Stimulated activated CD8-positive, alpha-beta memory T cell treated with anti-CD3 and anti-CD28 coated beads, Interleukin-15, amount 100 ng/mL, for 1 hour (primary cell): Measurements from ENCODE around the gene ITGAE.

Experiments used
- DNase-seq: peaks from one replicate; pipeline ENCODE4 v3.0.0-alpha.2; 2020; ENCODE audit warnings: low read depth

The ITGAE gene

DNA sequence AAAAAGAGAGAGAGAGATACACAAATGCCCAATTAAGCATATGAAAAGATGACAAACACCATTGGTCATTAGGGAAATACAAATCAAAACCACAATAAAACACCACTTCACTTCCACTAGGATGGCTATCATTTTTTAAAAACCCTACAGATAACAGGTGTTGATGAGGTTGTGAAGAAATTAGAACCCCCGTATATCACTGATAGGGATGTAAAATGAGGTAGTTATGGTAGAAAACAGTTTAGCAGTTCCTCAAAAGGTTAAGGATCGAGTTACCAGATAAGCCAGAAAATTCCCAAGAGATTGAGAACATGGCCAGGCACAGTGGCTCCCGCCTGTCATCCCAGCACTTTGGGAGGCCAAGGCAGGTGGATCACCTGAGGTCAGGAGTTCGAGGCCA, 107.8 kb downstream of the ITGAE start:
- no peak for DNase-seq

DNA sequence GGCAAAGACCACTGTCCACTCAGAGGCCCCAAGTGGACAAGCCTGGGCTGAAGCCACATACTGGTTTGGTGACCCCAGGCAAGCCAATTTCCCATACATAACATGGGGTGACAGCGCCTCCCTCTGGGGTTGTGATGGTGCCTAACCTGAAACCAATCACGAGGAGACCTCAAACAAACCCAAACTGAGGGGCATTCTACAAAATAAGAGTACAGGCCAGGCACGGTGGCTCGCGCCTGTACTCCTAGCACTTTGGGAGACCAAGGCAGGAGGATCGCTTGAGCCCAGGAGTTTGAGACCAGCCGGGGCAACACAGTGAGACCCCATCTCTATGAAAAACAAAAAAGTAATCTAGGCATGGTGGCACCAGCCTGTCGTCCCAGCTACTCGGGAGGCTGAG, 108.6 kb downstream of the ITGAE start:
- DNase-seq: no peak

DNA sequence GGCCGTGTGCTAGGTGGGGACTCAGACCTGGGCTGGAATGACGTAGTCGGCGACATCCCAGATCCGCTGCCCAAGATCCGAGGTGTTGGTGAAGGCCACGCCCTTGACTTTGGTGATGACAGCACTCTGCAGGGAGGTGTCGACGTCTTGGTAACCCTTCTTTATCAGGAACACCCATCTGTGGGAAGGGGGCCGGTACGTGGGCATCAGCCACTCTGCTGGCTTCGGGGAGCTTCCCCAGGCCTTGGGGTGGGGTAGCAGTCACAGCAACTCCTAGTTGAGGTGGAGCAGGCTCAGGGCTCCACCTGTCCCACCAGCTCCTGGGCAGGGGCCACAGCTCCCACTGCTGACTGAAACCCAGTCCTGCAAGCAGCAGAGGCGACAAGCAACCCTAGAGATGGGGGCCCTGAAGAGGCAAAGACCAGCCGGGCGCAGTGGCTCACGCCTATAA, 109.3 kb downstream of the ITGAE start:
- no peak for DNase-seq

DNA sequence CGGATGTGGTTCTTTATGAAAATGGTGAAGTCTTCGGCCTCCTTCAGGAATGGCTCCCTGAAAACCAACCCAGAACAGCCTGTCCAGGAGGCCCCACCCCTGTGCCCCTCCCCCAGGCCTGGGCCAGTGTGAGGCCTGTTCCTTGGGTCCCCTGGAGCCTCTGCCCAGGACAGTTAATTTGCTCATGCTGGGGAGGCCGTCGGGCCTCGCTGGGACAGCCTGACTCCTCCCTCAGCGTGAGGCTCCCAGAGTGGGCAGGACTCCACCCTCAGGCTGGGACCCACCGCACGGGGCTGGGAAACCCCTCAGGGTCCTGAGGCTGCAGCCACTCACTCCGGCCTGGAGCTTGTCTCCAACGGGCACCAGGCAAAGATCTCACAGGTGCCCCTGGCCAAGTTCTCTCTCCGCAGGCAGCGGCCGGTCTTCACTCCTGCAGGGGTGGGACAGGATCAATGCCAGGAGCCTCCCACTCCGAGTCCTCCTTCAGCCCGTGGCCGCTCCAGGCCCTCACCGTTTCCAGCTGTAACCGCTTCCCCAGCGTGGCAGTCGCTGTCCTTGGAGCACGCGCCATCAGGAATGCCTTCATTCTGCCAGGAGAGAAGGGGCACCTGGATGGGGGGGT, 110.8 kb downstream of the ITGAE start:
- DNase-seq: no peak

DNA sequence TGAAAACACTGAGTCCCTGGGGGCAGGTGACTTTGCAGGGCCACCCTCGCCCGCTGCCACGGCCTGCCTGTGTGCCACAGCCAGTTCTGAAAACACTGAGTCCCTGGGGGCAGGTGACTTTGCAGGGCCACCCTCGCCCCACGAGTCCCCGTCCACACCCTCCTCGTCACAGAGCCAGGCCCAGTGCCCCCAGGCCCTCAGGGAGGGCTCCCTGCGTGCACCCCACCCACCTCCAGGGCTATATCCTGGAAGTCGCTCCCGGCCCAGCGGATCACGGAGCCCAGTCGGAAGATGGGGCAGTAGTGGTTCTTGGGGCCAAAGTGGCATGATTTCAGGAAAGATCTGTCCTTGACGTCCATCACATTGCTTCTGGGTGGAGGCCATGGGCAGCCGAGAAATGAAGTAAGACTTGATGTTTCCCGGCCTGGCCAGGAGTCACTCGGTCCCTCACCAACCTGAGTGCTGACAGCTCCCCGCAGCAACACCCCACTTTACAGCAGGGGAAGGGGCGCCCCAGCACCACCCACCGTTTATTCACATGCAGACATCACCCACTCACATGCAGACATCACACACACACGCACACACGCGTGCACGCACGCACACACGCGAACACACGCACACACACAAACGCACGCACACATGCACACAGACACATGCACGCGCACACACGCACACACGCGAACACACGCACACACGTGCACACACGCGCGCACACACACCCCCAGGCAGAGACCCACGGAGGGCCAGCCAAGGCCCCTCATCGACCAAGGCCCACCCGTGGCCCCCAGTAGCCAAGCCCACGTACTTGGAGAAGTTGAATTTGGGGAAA, 111.5 kb downstream of the ITGAE start:
- no peak for DNase-seq

DNA sequence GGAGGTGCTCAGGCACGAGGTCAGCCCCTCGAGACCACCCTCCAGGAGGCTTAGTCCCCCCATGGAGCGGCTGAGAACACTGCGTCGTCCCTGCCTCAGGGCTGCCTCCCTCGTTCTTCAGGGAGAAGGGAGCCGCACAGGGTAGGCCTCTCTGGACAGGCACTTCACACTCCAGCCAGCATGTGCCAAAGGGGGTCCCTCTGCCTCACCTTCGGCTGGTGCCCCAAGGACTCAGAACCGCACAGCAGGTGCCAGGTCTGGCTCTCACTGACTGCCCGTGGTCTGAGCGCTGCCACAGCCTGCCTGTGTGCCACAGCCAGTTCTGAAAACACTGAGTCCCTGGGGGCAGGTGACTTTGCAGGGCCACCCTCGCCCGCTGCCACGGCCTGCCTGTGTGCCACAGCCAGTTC, 112.1 kb downstream of the ITGAE start:
- no peak for DNase-seq

DNA sequence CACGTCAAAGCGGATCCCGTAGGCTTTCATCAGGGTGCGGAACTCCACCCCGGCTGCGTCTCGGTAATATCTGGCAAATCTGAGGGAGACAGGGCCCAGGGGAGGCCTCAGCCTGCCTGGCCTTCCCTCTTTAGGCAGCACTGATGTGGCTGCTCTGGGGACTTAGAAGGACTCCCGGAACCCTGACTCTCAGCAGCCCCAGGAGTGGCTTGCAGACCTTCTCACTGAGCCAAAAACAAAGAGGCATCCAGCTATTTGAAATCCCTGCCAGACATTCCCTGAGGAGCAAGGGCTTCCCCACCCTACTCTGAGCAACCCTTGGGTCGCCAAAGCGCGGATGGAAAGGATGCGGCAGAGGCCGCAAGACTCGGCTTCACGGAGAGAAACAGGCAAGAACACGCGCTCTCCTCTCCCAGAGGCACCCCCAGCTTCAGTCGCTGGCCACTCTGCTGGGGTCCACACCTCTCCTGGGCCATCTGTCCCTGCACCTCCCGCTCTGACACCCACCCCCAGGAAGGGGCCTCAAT, 112.9 kb downstream of the ITGAE start:
- no peak for DNase-seq

DNA sequence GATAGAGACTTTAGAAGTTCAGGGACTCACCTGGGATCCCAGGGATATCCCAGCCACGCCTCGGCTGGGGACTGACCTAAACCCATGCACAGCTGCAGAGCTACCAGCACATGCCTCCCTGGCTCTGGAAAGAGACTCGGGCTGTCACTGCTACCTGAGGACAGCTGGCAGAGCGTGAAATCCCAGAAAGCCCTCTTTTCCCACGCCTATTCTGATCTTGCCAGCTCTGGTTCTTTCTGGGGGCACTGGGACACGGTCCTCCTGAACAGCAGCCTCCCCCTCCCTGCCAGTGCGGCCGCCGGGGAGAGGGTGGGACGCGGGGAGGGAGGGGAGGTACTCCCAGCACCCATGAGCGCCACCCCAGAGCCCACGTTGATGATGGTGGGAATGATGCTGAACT, 115.8 kb downstream of the ITGAE start:
- DNase-seq: no peak

DNA sequence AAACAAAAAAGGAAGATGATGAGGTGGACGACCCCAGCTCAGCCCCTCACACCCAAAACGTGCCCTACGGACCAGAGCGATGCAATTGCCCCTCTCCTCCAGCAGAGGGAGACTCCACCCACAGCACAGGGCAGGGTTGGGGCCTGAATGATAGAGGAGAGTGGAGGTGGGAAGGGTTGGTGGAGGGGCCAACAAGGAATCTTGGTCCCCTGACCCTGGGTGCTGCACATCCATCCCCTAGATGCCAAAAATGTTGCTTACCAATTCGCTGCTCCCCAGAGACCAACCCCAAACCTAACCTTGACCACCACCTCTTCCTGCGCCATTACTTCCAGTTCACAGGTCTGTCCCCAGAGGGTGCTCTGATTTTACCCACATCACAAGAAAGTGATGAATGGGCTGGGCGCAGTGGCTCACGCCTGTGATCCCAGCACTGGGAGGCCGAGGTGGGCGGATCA, 117.9 kb downstream of the ITGAE start:
- peak; percentile 41 for DNase-seq

DNA sequence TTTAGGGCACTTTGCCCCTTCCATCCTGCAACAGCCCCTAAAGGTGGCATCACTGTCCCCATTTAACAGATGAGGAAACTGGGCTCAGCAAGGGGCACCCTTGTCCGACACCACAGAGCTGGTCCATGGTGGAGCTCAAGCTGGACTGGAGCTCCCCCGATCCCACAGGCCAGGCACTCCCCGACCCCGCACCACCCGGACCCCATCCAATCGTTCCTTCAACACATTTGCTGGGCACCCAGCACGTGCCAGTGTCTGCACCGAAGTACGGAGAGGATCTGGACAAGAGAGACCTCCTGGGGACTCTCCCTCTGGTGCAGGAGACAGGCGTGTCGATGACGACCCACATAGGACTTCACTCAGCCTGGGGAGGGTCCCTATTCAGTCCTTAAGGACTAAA, 119.0 kb downstream of the ITGAE start:
- no peak for DNase-seq

DNA sequence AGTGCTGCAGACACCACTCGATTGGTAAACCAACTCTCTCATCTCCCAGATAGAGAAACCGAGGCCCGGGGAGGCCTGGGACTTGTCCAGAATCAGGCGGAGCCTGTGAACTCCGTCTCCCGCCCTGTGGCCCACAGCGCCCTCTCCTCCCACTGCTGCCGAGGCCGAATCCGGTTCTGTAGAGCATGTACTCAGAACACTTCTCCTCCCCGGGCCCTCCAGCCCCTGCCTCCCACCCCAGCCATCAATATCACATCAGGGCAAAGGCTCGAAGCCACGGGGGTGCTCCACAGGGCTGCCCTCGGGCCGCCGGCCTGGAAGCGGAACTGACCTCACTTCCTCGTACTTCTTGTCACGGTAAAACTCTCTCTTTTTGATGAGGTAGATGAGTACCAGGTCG, 119.4 kb downstream of the ITGAE start:
- DNase-seq: no peak

DNA sequence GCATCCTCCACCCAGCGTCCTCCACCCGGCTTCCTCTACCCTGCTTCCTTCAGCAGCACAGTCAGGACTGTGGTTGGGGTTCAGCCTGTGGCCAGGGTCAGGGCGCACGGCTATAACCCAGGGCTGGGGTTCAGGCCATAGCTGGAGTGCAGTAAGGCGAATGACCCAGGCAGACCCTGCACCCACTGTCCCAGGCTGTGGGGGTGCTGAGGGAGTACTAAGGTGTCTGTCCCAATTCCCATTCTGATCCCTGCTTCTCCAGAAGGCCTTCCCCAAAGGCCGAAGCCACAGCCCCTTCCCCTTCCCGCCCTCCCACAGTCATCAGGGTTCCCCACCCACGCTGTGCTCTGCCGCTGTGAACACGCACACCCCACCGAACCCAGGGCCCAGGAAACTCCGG, 119.9 kb downstream of the ITGAE start:
- no peak for DNase-seq

DNA sequence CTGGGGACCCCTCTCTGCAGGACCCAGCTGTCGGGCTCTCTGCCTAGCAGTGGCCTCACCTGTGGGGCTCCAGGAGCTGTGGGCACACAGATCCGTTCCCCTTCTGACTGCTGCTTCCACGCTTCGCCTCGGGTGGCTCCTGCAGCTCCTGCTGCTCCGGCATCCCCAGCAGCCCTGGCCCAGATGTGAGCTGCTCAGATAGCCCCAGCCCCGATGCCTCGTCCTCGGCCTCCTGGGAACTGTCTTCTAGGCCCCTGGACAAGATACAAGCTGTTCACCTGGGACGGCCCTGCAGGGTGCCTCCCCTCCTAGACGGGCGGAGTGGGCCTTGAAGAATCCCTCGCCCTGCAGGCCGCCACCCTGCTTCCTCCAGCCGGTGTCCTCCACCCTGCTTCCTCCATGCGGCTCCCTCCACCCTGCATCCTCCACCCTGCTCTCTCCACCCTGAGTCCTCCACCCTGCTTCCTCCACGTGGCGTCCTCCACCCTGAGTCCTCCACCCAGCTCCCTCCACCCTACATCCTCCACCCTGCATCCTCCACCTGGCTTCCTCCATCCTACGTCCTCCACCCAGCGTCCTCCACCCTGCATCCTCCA, 121.4 kb downstream of the ITGAE start:
- DNase-seq: no peak

DNA sequence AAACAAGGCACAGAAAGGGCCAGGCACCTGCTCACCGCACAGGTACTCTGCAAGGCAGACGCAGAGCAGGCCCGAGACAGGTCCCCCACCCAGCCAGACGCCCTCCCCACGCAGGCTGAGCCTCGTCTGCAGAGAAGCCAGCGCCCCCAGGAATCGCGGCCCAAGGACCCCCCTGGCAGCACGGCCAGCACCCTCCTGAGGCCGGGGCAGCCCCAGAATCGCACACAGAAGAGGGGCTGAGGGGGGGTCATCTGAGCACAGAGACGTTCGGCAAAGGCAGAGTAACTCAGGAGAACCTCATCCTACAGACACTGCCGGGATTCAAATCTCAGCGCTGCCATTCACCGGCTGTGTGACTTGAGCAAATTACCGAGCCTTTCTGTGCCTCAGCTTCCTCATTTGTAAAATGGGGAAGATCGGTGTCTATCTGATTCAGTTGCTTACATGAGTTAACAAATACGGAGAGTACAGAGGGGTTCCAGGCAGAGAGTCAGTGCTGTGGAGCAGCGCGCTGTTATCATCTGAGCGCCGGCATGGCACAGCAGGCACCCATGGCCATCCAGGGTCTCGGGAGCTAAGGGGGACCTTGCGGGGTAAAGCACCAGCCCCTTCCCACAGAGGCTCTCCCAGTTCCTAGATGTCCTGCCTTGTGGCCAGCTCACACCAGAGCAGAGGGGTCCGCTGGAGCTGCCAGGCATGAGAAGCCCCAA, 122.0 kb downstream of the ITGAE start:
- no peak for DNase-seq

DNA sequence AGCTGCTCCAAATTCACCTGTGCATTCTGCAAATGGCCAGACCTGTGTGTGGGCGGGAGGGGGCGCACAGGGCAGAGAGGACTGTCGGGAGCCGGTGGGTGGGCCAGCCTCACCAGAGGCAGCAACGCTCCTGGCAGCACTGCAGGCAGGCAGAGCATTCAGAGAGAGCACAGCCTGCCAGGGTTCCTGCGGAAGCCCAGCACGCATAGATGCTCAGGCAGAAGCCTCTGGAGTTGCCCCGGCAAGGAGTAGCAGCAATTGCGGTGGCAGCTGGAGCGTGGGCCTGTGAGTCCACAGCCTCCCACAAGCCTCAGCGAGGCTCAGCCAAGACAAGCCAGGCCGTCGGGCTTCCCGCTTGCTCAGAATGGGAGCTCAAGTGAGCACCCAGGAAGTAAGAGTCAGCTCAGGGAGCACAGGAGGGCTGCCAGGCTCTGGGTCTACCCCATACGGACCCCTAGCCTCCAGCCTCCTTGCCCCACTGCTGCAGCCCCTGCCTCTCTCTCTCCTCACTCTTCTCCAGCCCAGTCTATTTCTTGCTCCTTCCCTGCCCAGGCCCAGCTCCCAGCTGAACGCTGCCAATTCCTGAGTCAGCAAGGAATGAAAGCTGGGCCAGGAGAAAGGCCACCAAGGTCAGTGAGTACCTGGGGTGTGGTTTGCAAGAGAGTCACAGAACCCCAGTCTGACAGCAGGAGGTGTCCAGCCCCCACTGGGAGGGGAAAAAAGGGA, 122.7 kb downstream of the ITGAE start:
- no peak for DNase-seq

DNA sequence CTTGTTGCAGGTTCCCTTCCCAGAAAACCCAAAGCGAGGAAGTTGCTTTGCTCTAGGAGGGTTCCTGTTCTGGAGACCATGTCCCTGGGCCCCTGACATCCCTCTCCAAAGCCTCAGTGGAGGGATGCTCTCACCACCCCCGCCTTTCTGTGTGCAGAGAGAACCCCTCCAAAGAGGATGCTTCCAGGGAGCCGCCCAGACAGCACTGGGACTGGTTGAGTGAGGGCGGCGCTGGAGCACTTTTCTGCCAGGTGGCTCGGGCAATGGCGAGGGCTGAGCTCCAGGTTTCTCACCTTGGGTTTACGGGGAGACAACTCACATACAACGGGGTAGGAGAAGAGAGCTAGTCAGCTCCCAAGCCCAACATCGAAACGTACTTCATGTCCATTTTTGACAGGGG, 125.1 kb downstream of the ITGAE start:
- DNase-seq: no peak

DNA sequence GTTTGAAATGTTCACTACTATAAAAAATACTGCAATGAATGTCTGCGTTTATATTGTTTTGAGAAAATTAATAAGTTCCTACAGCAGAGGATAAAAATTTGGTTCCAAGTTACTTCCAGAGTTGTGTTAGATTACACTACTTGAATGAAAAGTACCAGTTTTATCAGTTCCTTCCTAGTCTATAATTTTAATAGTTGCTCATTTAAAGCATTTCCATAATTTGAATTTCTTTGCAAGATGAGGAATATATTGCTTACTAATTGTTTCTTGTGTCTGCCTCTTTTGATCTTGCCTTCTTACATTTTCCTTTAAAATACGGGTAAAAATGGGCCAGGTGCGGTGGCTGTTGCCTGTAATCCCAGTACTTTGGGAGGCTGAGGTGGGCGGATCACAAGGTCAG, 128.4 kb downstream of the ITGAE start:
- no peak for DNase-seq

DNA sequence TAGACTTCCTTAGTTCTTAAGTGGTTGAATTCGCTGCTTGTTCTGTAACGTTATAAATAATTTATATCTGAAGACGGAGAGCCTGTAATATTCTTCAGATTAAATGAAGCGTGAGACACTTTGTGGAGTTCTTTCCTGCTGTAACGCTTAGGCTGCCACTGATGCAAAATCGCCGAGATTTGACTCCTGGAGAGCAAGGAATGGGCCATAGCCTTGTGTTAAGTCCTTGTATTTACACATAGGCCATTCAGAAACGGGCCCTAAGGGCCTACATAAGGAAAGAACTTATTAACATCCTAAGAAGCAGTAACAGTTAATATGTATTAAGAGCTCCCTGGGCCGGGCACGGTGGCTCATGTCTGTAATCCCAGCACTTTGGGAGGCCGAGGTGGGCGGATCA, 131.4 kb downstream of the ITGAE start:
- no peak for DNase-seq

DNA sequence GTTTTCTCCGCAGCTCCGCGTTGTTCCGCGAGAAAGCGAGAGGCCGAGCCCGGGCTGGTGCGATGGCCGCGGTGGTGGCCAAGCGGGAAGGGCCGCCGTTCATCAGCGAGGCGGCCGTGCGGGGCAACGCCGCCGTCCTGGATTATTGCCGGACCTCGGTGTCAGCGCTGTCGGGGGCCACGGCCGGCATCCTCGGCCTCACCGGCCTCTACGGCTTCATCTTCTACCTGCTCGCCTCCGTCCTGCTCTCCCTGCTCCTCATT, 132.0 kb downstream of the ITGAE start:
- DNase-seq: no peak

DNA sequence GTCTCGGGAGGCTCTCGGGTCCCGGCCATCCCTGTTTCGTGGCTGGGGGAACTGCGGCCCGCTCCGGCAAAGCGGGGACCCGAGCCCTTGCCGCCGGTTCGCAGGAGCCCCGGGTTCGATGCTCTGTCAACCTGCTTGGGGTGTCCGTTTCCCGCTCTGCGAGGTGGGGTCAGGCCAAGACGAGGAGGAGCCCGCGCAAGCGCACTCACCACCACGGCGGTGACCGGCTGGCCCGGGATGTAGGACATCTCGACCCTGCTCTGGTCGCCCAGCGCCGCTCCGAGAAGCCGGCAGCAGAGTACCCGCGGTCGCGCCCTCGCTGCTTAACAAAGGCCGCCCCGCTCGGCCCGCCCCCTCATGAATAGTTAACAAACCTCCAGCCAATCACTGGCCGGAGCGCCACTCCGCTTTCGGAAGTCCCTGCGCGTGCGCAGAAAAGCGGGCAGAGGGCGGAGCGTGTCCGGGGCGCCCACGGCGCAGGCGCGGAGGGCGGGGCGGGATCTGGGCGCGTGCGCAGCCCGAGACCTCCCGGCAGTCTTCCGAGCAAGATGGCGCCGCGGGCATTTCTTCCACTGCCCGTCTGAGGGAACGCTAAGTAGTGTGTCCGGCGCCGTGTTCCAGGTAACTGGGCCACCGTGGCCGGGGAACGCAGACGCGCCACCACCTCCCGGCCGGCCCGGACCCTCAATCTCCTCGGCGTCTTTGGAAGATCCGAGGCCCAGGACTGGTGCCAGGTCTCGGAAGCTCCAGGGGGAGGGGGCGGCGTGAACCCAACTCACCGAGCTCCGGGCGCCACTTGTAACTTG, 132.5 kb downstream of the ITGAE start, which contains the start of the genes EMC6 and TAX1BP3:
TSS of gene EMC6 (plus strand) at position 534 of the 806 bp plus-strand sequence. CDS start 335 bp downstream, outside the sequence.
TSS of gene TAX1BP3 (minus strand) at position 300 of the 806 bp plus-strand sequence. CDS start at position 248, 52 bp downstream.
- DNase-seq: peak; percentile 95
